Stimulated activated CD4-positive, alpha-beta T cell treated with anti-CD3 and anti-CD28 coated beads, Interleukin-4, amount 100 ng/mL, for 1 hour (primary cell): ENCODE data around the gene SSBP3.

Source experiments
- DNase-seq: peaks from one replicate; pipeline ENCODE4 v3.0.0-alpha.2; 2020

SSBP3 gene

GRCh38 chr1:54263601-54264226, 142.5 kb downstream of the SSBP3 start:
- DNase-seq, result no peak

GRCh38 chr1:54262244-54262643, 143.9 kb downstream of the SSBP3 start:
- no peak for DNase-seq

- DNase-seq, result no peak
Observed at GRCh38 chr1:54260810-54261209, 145.4 kb downstream of the SSBP3 start.

DNA sequence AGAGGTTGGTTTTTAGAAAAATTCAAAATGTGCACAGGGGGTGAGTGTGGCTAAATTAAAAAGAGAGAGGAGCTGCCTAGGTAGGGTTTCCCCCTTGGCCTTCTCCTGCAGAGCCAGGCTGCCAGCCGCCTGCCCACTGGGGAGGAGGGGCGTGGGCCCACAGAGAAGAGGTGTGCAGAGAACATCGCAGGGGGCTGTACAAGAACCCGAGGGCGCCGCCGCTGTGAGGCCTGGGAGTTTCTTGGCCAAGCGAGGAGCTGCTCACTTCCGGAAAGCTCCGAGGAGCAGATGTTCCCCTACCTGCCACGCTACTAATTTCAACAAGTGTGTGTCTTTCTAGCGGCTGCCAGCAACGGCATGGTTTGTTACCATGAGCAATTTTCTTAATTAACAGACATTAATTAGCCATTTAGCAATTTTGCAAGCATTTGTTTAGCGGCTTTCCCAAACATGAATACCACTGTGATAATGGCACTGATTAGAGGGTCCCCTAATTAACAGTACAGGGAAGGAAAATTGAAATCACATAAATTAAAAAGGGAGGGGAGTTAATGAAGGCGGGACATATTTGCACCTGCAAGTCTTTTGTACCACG, 146.6 kb downstream of the SSBP3 start:
- no peak for DNase-seq

DNA sequence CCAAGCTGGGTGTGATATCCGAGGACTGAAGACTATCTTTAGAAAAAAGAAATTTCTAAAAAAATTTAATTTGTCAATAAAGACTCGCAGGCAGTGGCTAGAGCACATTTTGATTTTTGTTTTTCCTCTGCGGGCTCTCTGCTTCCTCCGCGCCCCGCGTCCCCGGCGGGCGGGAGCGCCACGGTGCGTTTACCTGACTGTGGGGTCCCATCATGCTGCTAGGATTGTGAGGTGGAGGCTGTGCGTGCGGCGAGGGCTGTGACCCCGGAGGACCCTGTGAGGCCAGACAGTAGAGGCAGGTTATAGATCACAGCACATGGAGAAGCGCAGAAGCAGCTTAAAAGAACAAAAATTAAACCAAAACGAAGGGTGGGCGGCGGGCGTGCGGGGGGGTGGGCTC, 148.3 kb downstream of the SSBP3 start:
- no peak for DNase-seq

GRCh38 chr1:54257346-54257620, 148.9 kb downstream of the SSBP3 start:
- no peak for DNase-seq

DNA sequence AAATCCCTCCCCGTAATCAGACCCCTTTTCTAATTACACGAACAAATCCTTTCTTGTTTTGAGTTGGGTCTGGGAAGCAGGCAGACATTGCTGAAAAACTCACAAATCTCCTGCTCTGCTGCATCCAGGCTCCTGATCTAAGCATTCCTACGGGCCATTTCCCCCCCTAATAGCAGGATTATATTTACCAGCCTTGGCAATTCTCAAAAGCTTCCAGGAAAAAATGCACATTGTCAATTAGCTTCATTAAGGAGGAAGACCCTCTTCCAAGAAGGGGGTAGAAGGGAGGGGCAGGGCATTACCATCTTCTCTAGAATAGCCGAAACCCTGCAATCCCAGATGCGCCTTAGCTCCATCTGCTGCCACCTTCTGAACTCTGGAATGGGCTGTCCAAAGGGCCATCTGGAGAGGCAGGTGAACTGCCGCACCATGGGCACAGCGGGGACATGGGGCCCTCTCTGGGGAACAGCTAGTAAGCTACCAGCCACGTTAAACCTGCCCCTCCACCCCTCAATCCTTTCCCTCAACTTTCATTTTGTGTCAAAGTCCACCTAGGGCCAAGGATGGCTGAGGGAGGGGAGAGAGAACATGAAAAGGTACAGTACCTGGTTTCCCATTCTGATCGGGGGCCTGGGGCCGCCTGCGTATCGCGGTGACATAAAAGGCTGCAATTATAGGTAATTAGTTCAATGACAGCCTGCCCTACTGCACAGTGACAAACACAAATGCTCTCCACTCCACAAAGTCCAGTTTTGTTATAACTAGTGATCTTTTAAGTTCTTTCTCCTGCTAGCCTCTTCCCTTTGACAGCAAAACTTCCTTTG, 149.5 kb downstream of the SSBP3 start:
- no peak for DNase-seq

DNA sequence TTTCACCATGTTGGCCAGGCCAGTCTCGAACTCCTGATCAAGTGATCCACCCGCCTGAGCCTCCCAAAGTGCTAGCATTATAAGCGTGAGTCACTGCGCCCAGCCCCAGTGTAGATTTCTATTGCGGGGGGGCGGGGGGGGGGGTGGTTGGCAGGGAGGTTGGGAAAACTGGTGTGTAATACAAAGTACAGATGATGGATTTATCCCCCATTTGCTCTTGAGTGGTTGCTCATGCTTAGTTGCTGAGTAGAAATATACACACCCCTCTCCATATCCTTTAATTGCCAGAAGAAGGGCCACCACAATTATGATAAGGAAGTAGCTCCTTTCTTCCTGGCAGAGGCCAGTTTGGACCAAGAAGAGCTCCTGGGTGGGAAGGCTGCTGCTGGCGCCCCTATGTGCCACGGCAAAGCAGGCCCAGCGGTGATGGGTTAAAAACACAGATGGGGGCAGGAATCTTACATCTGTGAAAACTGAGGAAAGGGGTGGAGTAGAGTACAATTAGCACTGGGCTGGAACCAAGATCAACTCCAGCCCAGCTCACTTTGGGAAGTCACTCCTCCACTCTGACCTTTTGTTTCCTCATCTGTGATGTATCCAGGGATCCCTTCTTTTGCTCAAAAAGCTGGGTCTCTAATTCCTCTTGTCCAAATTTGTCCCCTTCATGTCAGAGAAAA, 151.0 kb downstream of the SSBP3 start:
- no peak for DNase-seq

DNA sequence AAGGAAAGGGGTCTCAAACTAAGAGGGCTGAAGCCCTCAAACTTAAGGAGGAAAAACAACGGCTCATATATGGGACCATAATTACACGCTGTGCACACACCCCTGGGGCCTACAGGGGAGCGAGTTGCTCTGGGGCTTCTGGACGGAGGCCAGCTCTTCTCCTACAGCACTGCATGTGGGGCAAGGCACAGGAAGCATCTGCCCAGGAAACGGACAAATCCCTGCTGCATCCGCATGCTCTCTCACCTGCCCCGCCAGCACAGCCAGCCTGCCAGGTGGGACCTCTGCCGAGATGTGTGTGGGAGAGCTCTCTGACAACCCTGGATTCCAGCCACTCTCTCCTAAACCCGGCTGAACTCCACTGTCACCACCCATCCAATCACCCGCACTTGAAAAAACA, 152.1 kb downstream of the SSBP3 start:
- DNase-seq, result no peak

DNA sequence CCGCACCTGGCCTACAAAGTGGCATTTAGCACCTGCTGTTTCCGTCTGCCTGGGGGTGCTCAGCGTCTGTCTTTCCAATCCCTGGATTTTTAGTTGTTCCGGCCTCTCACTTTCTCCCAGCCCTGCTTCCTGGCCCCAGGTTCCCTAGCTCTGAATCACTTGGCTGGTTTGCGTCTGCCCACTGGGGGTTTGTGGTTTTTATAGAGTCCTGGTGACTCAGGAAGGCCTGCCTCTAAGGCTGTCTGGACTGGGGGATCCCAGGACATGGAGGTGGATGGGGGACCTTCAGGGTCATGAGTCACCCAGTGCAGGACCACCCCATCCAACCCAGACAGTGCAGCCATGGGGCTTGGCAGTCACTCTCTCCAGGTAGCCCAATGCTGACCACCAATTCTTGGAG, 152.7 kb downstream of the SSBP3 start:
- DNase-seq, result no peak

DNA sequence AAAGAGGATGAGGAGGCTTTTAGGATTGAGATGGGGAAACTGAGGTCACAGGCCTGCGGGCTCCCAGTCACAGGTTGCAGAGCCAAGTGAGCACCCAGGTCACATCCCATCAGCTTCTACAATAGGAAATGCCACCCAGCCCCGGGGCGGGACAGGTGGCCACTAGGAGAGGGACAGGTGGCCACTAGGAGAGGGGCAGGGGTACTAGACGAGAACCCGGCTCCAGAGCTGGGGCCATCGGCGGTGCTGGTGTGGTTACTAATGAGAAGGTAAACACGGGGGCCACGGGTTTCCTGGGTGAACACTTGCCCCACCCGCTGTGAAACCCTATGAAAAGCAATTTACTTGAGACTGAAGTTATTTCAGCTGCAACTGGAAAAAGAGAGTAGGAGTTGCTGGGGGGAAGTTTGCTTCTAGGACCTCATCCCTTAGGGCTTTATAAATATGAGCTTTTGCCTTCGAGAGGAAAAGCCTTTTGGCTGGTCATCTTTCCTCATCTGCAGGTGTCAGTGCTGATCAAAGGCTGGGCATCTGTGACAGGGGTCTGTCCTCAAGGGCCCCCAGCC, 153.7 kb downstream of the SSBP3 start:
- DNase-seq, result no peak

DNA sequence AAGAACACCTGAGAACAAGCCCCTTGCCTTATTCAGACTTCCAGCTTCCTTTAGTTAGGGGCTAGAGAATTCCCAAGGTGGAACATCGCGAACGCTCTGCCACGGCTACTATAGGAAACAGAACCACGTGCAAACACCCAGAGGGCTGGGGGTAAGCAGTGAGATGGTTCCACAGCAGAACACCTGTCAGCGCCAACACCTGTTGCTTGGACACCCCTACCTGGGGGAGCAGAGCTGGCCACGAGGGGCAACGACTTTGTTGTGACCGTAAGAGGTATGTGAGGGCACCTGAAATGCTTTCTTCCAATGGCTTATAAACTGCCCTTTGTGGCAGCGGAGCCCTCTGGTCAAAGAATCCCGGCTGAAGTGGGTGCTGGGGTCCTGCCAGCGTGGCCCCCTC, 155.5 kb downstream of the SSBP3 start:
- DNase-seq, result no peak

GRCh38 chr1:54249819-54250435, 156.3 kb downstream of the SSBP3 start:
- DNase-seq, result no peak

- no peak for DNase-seq
Observed at GRCh38 chr1:54248966-54249365, 157.2 kb downstream of the SSBP3 start.

GRCh38 chr1:54247863-54248515, 158.2 kb downstream of the SSBP3 start:
- no peak for DNase-seq

DNA sequence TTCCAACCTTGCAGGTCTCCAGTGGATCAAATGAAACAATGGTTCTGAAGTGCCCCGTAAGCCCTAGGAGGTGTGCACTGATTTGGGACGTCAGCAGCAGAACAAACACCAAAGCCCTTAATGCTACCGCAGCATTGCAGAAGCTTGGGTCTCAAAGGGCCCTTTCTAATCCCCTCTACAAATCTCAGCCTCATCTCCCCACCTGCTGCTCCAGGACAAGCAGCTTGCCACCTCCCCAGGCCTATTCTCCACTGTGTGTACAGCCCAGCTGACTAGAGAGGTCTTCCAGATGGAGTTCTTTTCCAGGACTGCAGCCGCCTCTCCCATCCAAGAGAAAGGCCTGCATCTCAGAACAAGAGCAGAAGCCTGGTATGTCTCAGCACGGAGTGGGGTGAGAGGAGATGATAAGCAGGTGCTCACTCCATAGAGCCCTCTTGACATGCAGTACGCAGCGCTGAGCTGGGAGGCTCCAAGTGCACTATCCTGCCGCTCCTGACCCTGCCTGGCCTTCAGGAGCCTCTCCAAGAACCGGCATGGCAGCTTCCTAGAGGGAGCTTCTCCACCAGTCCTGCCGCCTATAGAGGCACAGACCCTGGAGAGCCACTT, 160.0 kb downstream of the SSBP3 start:
- no peak for DNase-seq

DNA sequence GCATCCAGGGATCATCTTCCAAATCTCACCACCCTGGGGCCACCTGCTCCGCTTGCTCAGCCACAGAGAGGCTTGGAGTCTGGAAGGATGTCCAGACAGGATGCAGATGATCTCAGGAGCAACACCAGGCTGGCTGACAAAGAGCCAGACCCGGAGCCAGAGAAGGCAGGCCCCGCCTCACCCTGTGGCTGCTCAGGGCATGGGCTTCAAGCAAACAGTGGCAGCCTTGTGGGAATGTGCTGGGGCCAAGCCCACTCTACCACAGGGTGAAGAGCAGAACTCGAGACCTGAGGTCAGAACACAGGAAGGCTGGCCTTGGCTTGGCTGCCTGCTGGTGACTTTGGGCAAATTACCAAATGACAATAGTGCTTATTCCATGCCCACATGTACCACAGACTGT, 160.7 kb downstream of the SSBP3 start:
- DNase-seq, result no peak

DNA sequence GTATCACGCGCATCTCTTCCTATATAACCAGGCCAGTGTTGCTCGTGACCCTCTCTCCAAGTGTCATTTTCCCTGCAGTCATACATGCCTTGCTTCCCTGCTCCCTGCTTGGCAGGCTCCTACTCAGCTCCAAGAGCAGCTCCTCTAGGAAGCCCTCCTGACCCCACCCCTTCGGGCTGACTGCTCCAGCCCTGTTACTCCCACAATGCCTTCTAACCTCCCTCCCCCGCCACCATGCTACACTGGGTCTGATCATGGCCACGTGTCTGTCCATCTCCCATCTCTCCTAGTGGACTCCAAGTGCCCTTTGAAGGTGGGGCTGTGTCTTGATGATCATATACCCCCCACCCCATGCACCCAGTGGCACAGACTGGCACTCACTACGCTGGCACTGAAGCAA, 161.5 kb downstream of the SSBP3 start:
- no peak for DNase-seq

GRCh38 chr1:54243022-54243421, 163.2 kb downstream of the SSBP3 start:
- no peak for DNase-seq

DNA sequence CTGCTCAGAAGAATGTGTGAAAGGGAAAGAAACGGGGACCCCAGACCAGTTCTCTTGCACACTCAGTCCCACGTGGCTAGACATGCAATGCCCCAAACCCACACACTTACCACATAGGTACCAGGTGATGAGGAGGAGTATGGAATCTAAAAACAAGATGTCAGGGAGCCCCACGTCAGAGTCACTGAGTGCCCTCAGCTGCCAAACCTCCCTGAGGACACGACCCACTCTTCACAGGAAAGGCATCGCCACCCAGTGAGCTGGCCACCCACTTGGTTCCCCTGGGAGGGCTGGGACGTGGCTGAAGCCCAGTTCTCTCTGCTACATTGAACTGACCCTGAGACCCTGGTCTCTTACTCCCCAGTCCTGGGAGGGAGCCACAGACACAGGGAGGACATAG, 164.8 kb downstream of the SSBP3 start:
- DNase-seq, result no peak

- DNase-seq, result no peak
Observed at GRCh38 chr1:54240741-54241335, 165.4 kb downstream of the SSBP3 start.

GRCh38 chr1:54239631-54240031, 166.6 kb downstream of the SSBP3 start:
- no peak for DNase-seq
